Measurements from ENCODE around the gene VPS39.

VPS39 gene

GRCh38 chr15:42215913-42216829 is 8.1 kb upstream of the VPS39 start:
- H3K36me3 ChIP-seq (replicated peaks) = peaks cover 39% of the 10 kb centered on the region
- H3K9me3 ChIP-seq = no peaks in the 10 kb centered on the region
- no peaks in the 10 kb centered on the region for H3K27me3 ChIP-seq (ENCODE audit: low read depth)
- DNase-seq (ENCODE audit: low spot score in 2 of 2) = no peak
- peaks cover 27% of the 10 kb centered on the region for H3K4me1 ChIP-seq
- in situ Hi-C loops (cut with MboI; ENCODE audit: low sequenced_read_pairs) = no loop called here
- H3K4me3 ChIP-seq = no peak overlapping the region

DNA sequence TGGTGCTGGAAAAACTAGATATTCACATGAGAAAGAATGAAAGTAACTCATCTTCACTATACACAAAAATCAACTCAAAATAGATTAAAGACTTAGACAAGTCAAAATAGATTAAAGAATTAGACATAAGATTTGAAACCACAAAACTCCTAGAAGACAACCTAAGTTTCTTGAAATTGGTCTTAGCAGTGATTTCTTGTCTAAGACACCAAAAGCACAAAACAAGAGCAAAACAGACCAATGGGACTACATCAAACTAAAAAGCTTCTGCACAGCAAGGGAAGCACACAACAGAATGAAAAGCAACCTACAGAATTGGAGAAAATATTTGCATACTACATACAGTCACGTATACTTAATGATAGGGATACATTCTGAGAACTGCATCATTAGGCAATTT is 6.5 kb upstream of the VPS39 start:
- H3K4me3 ChIP-seq = no peak overlapping the region
- peaks cover 37% of the 10 kb centered on the region for H3K36me3 ChIP-seq (replicated peaks)
- DNase-seq (ENCODE audit: low spot score in 2 of 2) = no peak
- in situ Hi-C loops (cut with MboI; ENCODE audit: low sequenced_read_pairs) = no loop called here
- peaks cover 27% of the 10 kb centered on the region for H3K4me1 ChIP-seq
- no peaks in the 10 kb centered on the region for H3K9me3 ChIP-seq
- H3K27me3 ChIP-seq (ENCODE audit: low read depth) = no peaks in the 10 kb centered on the region

GRCh38 chr15:42213511-42213910 is 5.4 kb upstream of the VPS39 start:
- Histone ChIP-seq H3K4me3 (no peak overlapping the region), H3K9me3 (no peaks in the 10 kb centered on the region), H3K27me3 (ENCODE audit: low read depth) (no peaks in the 10 kb centered on the region), H3K36me3 (replicated peaks) (peaks cover 29% of the 10 kb centered on the region), H3K4me1 (peaks cover 27% of the 10 kb centered on the region)
- peak; percentile 58 to 91 for DNase-seq (ENCODE audit: low spot score in 2 of 2)
- in situ Hi-C loops (cut with MboI; ENCODE audit: low sequenced_read_pairs) = no loop called here

- in situ Hi-C loops (cut with MboI; ENCODE audit: low sequenced_read_pairs) = no loop called here
- peaks cover 13% of the 10 kb centered on the region for H3K36me3 ChIP-seq (replicated peaks)
- H3K4me3 ChIP-seq = no peak overlapping the region
- H3K9me3 ChIP-seq = no peaks in the 10 kb centered on the region
- H3K4me1 ChIP-seq = peaks cover 32% of the 10 kb centered on the region
- no peaks in the 10 kb centered on the region for H3K27me3 ChIP-seq (ENCODE audit: low read depth)
- no peak for DNase-seq (ENCODE audit: low spot score in 2 of 2)
Observed at GRCh38 chr15:42210696-42211095, 2.6 kb upstream of the VPS39 start.

DNA sequence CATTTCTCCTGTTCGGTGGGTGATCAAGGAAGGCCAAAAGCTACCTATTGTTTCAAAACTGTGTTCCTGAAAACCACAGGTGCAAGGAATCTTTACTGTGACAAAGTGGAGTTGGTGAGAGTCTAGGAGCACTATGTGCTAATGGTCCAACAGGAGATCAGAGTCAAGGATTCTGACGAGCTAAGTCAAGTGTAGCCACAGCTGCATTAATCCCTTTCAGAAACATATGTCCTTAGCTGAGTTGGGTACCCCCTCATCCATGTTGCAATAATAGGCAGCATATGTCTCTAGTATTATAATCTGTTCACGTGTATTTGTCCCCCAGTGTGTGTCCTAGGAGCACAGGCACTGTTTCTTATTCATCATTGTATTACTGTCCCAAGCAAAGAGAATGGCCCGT is 1.7 kb downstream of the VPS39 start:
- Histone ChIP-seq H3K4me3 (no peak overlapping the region), H3K9me3 (no peaks in the 10 kb centered on the region), H3K36me3 (replicated peaks) (peaks cover 11% of the 10 kb centered on the region), H3K4me1 (peaks cover 5% of the 10 kb centered on the region; the same call in 1 of the 2 replicates), H3K27me3 (ENCODE audit: low read depth) (no peaks in the 10 kb centered on the region)
- DNase-seq (ENCODE audit: low spot score in 2 of 2) = no peak
- in situ Hi-C loops (cut with MboI; ENCODE audit: low sequenced_read_pairs) = no loop called here

GRCh38 chr15:42203891-42204290 is 4.2 kb downstream of the VPS39 start:
- Histone ChIP-seq H3K27me3 (ENCODE audit: low read depth) (no peaks in the 10 kb centered on the region), H3K9me3 (no peaks in the 10 kb centered on the region), H3K4me1 (peaks cover 5% of the 10 kb centered on the region; the same call in 1 of the 2 replicates), H3K36me3 (replicated peaks) (no peaks in the 10 kb centered on the region), H3K4me3 (no peak overlapping the region)
- no peak for DNase-seq (ENCODE audit: low spot score in 2 of 2)
- in situ Hi-C loops (cut with MboI; ENCODE audit: low sequenced_read_pairs) = no loop called here

DNA sequence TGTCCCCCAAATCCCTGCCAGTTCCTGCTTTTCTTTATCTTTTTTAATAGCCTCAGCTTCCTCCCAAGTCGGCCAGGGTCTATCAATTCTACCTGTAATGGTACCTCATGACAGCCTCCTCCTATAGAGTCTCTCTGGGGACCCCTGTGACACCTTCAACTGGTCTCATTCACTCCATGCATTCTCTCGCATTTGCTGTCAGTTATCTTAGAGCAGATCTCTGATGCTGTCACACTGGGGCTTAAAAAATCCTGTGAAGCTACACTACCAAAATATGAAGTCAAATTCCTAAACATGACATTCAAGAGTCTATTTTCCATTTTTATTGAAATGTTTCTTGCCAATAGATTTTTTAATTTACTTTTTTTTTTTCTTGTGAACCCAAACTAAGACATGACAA is 5.5 kb downstream of the VPS39 start:
- no peak for DNase-seq (ENCODE audit: low spot score in 2 of 2)
- Histone ChIP-seq H3K27me3 (ENCODE audit: low read depth) (no peaks in the 10 kb centered on the region), H3K4me3 (no peak overlapping the region), H3K9me3 (no peaks in the 10 kb centered on the region), H3K36me3 (replicated peaks) (peaks cover 2% of the 10 kb centered on the region; the same call in 1 of the 2 replicates), H3K4me1 (peaks cover 5% of the 10 kb centered on the region; the same call in 1 of the 2 replicates)
- in situ Hi-C loops (cut with MboI; ENCODE audit: low sequenced_read_pairs) = no loop called here

DNA sequence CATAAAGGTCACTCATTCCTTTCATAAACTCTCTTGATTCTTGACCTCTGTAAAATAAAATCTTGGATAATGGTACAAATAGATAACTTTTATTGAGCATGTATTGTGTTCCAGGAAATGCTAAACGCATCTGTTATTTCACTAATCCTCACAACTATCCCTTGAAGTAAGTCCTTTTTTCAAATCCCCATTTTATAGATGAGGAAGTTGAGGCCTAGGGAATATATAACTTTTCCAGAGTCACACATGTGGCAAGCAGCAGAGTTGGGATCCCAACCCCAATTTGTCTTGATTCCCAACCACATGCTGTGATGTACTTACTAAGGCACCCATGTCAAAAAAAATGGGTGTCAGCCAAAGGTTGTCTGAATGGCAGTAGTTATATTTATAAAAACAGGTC is 6.3 kb downstream of the VPS39 start:
- no peak overlapping the region for H3K4me3 ChIP-seq
- no peaks in the 10 kb centered on the region for H3K9me3 ChIP-seq
- DNase-seq (ENCODE audit: low spot score in 2 of 2) = no peak
- in situ Hi-C loops (cut with MboI; ENCODE audit: low sequenced_read_pairs) = no loop called here
- H3K36me3 ChIP-seq (replicated peaks) = peaks cover 2% of the 10 kb centered on the region; the same call in 1 of the 2 replicates
- H3K4me1 ChIP-seq = no peaks in the 10 kb centered on the region
- no peaks in the 10 kb centered on the region for H3K27me3 ChIP-seq (ENCODE audit: low read depth)

DNA sequence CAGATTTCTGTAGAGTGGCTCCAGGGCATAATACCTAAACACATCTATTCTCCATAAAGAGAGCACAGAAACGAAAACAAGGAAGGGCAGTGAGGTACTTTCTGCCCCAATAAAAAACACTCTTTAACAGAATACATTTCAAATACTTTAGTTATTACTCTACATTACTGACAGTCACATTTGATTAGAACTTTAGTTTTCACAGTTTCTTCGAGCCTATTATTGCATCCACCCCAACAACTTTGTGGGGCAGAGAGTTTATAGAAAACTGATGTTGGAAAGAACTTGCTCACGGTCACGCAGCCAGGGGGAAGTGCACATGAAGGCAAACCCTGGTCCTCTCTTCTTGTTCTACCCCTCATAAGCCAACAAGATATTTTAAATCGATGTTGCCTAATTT is 9.0 kb downstream of the VPS39 start:
- no peak for DNase-seq (ENCODE audit: low spot score in 2 of 2)
- Histone ChIP-seq H3K36me3 (replicated peaks) (peaks cover 2% of the 10 kb centered on the region), H3K27me3 (ENCODE audit: low read depth) (no peaks in the 10 kb centered on the region), H3K9me3 (no peaks in the 10 kb centered on the region), H3K4me1 (no peaks in the 10 kb centered on the region), H3K4me3 (no peak overlapping the region)
- in situ Hi-C loops (cut with MboI; ENCODE audit: low sequenced_read_pairs) = no loop called here

GRCh38 chr15:42198516-42198915 is 9.6 kb downstream of the VPS39 start:
- Histone ChIP-seq H3K4me1 (no peaks in the 10 kb centered on the region), H3K36me3 (replicated peaks) (peaks cover 2% of the 10 kb centered on the region), H3K27me3 (ENCODE audit: low read depth) (no peaks in the 10 kb centered on the region), H3K4me3 (no peak overlapping the region), H3K9me3 (no peaks in the 10 kb centered on the region)
- in situ Hi-C loops (cut with MboI; ENCODE audit: low sequenced_read_pairs) = no loop called here
- no peak for DNase-seq (ENCODE audit: low spot score in 2 of 2)

DNA sequence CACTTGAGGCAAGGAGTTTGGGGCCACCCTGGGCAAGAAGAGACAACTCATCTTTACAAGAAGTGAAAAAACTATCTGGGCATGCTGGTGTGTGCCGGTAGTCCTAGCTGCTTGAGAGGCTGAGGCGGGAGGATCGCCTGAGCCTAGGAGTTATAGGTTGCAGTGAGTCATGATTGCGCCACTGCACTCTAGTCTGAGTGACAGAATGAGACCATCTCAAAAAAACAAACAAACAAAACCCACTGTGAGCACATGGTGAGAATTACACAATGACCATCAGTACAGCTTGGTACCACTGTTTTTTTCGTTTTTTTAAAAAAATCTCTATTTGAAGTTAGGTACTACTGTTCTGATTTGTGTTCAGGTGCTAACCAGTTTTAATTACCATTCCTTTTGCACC is 13.6 kb downstream of the VPS39 start:
- Histone ChIP-seq H3K4me1 (no peaks in the 10 kb centered on the region), H3K9me3 (no peaks in the 10 kb centered on the region), H3K36me3 (replicated peaks) (peaks cover 22% of the 10 kb centered on the region), H3K4me3 (no peak overlapping the region), H3K27me3 (ENCODE audit: low read depth) (no peaks in the 10 kb centered on the region)
- in situ Hi-C loops (cut with MboI; ENCODE audit: low sequenced_read_pairs) = no loop called here
- DNase-seq (ENCODE audit: low spot score in 2 of 2) = no peak

DNA sequence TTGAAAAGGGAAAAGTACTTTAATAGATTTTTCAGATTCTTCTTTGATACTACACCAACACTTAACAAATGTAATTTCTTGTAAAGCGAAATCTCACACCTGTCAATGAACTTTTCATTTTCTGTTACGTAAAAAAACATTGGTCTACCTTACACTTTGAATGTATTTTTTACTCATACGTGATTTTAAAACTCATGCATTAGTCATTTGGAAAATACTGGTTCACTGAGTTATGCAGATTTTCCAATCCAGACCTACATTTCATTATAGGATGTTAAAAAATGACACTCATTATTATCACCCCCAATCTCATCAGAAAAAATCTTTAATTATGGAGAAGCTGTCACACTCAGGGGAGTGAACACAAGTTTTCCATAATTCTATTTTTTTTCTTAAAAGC is 14.7 kb downstream of the VPS39 start:
- Histone ChIP-seq H3K27me3 (ENCODE audit: low read depth) (no peaks in the 10 kb centered on the region), H3K4me1 (no peaks in the 10 kb centered on the region), H3K36me3 (replicated peaks) (peaks cover 30% of the 10 kb centered on the region), H3K4me3 (no peak overlapping the region), H3K9me3 (no peaks in the 10 kb centered on the region)
- in situ Hi-C loops (cut with MboI; ENCODE audit: low sequenced_read_pairs) = no loop called here
- no peak for DNase-seq (ENCODE audit: low spot score in 2 of 2)

DNA sequence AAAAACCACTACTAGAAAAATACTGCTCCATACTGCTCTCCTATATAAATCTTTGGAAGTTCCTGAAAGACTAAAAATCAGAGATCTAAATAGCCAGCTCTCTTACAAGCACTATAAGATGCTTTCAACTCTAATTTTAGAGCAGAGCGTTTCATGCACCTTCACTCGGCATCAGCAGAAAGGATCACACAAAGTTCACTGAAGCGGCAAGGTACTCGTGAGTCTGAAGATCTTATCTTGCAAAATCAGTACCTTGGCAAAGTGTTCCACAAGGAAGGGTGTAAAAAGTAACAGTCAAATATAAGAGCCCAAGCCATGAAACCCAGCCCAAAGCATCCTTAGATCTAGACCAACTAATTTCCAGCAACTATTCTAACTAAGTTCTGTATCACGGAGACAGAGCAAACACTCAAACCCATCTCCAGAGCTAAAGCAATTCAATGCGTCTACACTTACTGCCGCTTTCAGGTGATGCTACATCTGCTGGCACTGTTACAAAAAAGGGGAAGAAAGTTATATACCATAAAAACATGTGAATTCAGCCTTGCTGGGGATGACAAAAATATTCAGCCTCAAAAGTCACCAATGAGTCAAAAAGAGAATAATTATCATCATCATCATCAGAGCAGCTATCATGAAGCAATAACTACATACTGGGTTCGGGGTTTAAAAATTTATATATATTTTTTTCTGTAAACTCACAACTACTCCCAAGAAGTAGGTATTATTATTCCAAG is 16.3 kb downstream of the VPS39 start:
- Histone ChIP-seq H3K27me3 (ENCODE audit: low read depth) (no peaks in the 10 kb centered on the region), H3K4me1 (no peaks in the 10 kb centered on the region), H3K36me3 (replicated peaks) (peaks cover 31% of the 10 kb centered on the region), H3K4me3 (no peak overlapping the region), H3K9me3 (no peaks in the 10 kb centered on the region)
- DNase-seq (ENCODE audit: low spot score in 2 of 2) = no peak
- in situ Hi-C loops (cut with MboI; ENCODE audit: low sequenced_read_pairs) = no loop called here

GRCh38 chr15:42190370-42190769 is 17.7 kb downstream of the VPS39 start:
- no peak for DNase-seq (ENCODE audit: low spot score in 2 of 2)
- in situ Hi-C loops (cut with MboI; ENCODE audit: low sequenced_read_pairs) = no loop called here
- peaks cover 36% of the 10 kb centered on the region for H3K36me3 ChIP-seq (replicated peaks)
- H3K4me1 ChIP-seq = no peaks in the 10 kb centered on the region
- no peaks in the 10 kb centered on the region for H3K27me3 ChIP-seq (ENCODE audit: low read depth)
- no peak overlapping the region for H3K4me3 ChIP-seq
- no peaks in the 10 kb centered on the region for H3K9me3 ChIP-seq
